Endodermal cell (in vitro differentiated cells): ENCODE results near the gene ANKRD66. TPM values are rescaled to one million over a fixed set of nuclear protein-coding genes. Genes with fewer than 3 reads are reported as not detected.

ENCODE experiments used
- DNase-seq: peaks from one replicate; pipeline ENCODE4 v3.0.0-alpha.2; 2017
- H3K27ac ChIP-seq: 2 replicates; pipeline ENCODE4 v1.5.1; 2013; ENCODE audit warnings: mild to moderate bottlenecking, low read depth, low read length, moderate library complexity
- H3K27me3 ChIP-seq: 2 replicates; pipeline ENCODE4 v1.6.1; 2013; ENCODE audit warnings: mild to moderate bottlenecking, low read length, moderate library complexity; ENCODE audit not compliant: insufficient read depth, control insufficient read depth, poor library complexity, severe bottlenecking
- H3K36me3 ChIP-seq: 2 replicates; pipeline ENCODE4 v1.7.0; 2013; ENCODE audit warnings: mild to moderate bottlenecking, low read length, moderate library complexity; ENCODE audit not compliant: control insufficient read depth, insufficient read depth
- H3K4me1 ChIP-seq: one replicate; pipeline ENCODE4 v1.7.0; 2013; ENCODE audit warnings: low read length; ENCODE audit not compliant: control insufficient read depth, insufficient read depth
- H3K4me3 ChIP-seq: 2 replicates; pipeline ENCODE4 v1.5.1; 2013; ENCODE audit warnings: mild to moderate bottlenecking, low read length, moderate library complexity
- H3K9ac ChIP-seq: 2 replicates; pipeline ENCODE4 v1.6.1; 2013; ENCODE audit warnings: mild to moderate bottlenecking, low read length, moderate library complexity; ENCODE audit not compliant: poor library complexity, severe bottlenecking; ENCODE audit errors: extremely low read depth
- H3K9me3 ChIP-seq: 2 replicates; pipeline ENCODE4 v1.6.1; 2013; ENCODE audit warnings: mild to moderate bottlenecking, low read length, moderate library complexity; ENCODE audit not compliant: control insufficient read depth
- H3K27ac Mint-ChIP-seq: 2 replicates; pipeline ENCODE4 v1.8.0; 2020; ENCODE audit warnings: mixed read lengths
- H3K27me3 Mint-ChIP-seq: 2 replicates; pipeline ENCODE4 v1.8.0; 2021; ENCODE audit warnings: mild to moderate bottlenecking, mixed read lengths; ENCODE audit not compliant: insufficient read depth
- H3K36me3 Mint-ChIP-seq: 2 replicates; pipeline ENCODE4 v1.8.0; 2020; ENCODE audit warnings: low read depth, mixed read lengths
- H3K4me1 Mint-ChIP-seq: 2 replicates; pipeline ENCODE4 v1.8.0; 2020; ENCODE audit warnings: mixed read lengths
- H3K4me3 Mint-ChIP-seq: 2 replicates; pipeline ENCODE4 v1.8.0; 2020; ENCODE audit warnings: mild to moderate bottlenecking, moderate library complexity, mixed read lengths
- H3K9me3 Mint-ChIP-seq: 2 replicates; pipeline ENCODE4 v1.8.0; 2020; ENCODE audit warnings: mild to moderate bottlenecking, mixed read lengths
- CTCF ChIP-seq: fragments of 200-600 bp; sonication (generic); conservative IDR thresholded peaks from 2 replicates; pipeline ENCODE4 v1.5.0; 2021; ENCODE audit warnings: antibody characterized with exemption, mild to moderate bottlenecking
- WGBS, 2 experiments: methylation state at CpG; one replicate each; pipeline versions ENCODE4 v1.1.5 to v1.1.7; 2013; ENCODE audit warnings: missing lambda C conversion rate in 2 of 2, mixed read lengths in 1 of 2; ENCODE audit not compliant: insufficient coverage in 1 of 2, insufficient read length in 1 of 2; 5-methylcytosine and 5-hydroxymethylcytosine counted together
- total RNA-seq, 2 donors: library from RNA; stranded (reverse); fragmentation: NEBNext Ultra II Directional in 1 of 2; extraction: Animal tissue kit (Norgen Biotek cat#: 25700) in 1 of 2; gene quantifications; 2 replicates in 1 of 2; 3 replicates in 1 of 2; pipeline ENCODE4 v1.2.1, GENCODE V29; 2021

Gene ANKRD66
- total RNA-seq, 2 donors from 2014 or later, result not detected

GRCh38 chr6:46730921-46731461 lies 15.7 kb upstream of the ANKRD66 start:
- no peak for DNase-seq
- no peaks in the 10 kb centered on the region for H3K36me3 ChIP-seq
- no peak overlapping the region for H3K4me3 Mint-ChIP-seq
- no peaks in the 10 kb centered on the region for H3K4me1 ChIP-seq
- H3K27me3 Mint-ChIP-seq, result peaks cover 13% of the 10 kb centered on the region
- H3K4me1 Mint-ChIP-seq, result peaks cover 2% of the 10 kb centered on the region
- H3K9ac ChIP-seq, result no peak overlapping the region
- no peaks in the 10 kb centered on the region for H3K9me3 Mint-ChIP-seq
- no peaks in the 10 kb centered on the region for H3K36me3 Mint-ChIP-seq
- peaks cover 7% of the 10 kb centered on the region for H3K27me3 ChIP-seq
- no peak overlapping the region for H3K4me3 ChIP-seq
- 86 to 89% methylated on average over 2 to 4 of the region's 4 CpGs for WGBS, 2 experiments
- no peak overlapping the region for H3K27ac Mint-ChIP-seq
- H3K27ac ChIP-seq, result no peak overlapping the region
- H3K9me3 ChIP-seq, result no peaks in the 10 kb centered on the region
- TF ChIP-seq CTCF, result no peak

- Mint-ChIP-seq H3K4me1 (peaks cover 2% of the 10 kb centered on the region), H3K4me3 (no peak overlapping the region), H3K9me3 (no peaks in the 10 kb centered on the region), H3K27me3 (peaks cover 31% of the 10 kb centered on the region), H3K36me3 (no peaks in the 10 kb centered on the region), H3K27ac (no peak overlapping the region)
- no peaks in the 10 kb centered on the region for H3K9me3 ChIP-seq
- no peak for TF ChIP-seq CTCF
- no peaks in the 10 kb centered on the region for H3K4me1 ChIP-seq
- no peak overlapping the region for H3K9ac ChIP-seq
- H3K36me3 ChIP-seq, result no peaks in the 10 kb centered on the region
- no peak for DNase-seq
- H3K4me3 ChIP-seq, result no peak overlapping the region
- peaks cover 26% of the 10 kb centered on the region for H3K27me3 ChIP-seq
- 74 to 85% methylated on average over 2 of the region's 2 CpGs for WGBS, 2 experiments
- H3K27ac ChIP-seq, result no peak overlapping the region
Observed at GRCh38 chr6:46733341-46733801, 13.4 kb upstream of the ANKRD66 start.

- WGBS, 2 experiments, result 0% methylated on average over 17 to 73 of the region's 73 CpGs
- peak within 1 kb of the TSS; percentile 18 for H3K9ac ChIP-seq
- H3K27ac ChIP-seq, result no peak within 1 kb of the TSS
- H3K36me3 ChIP-seq, result no peaks in the 10 kb centered on the region
- peak; percentile 53 for TF ChIP-seq CTCF
- Mint-ChIP-seq H3K4me1 (peaks cover 2% of the 10 kb centered on the region), H3K4me3 (peak within 1 kb of the TSS; percentile 69), H3K9me3 (no peaks in the 10 kb centered on the region), H3K27ac (peak within 1 kb of the TSS; percentile 23), H3K27me3 (peaks cover 30% of the 10 kb centered on the region), H3K36me3 (no peaks in the 10 kb centered on the region)
- peak within 1 kb of the TSS; percentile 85 for H3K4me3 ChIP-seq
- DNase-seq, result peak; percentile 86
- H3K27me3 ChIP-seq, result peaks cover 26% of the 10 kb centered on the region
- no peaks in the 10 kb centered on the region for H3K4me1 ChIP-seq
- H3K9me3 ChIP-seq, result no peaks in the 10 kb centered on the region
Observed at GRCh38 chr6:46734867-46735719, 11.6 kb upstream of the ANKRD66 start, which contains the start of gene PLA2G7. Gene PLA2G7, minus strand, starts transcription at chr6:46735375. Its CDS starts 12,484 bp downstream, at chr6:46722891.
